PC-3 (cell line): ENCODE measurements around the gene STPG4.

Experiments used
- CTCF ChIP-seq: fragments of 300-600 bp; sonication (generic); conservative IDR thresholded peaks from 2 replicates; pipeline ENCODE4 v1.5.1; 2017; ENCODE audit warnings: antibody characterized with exemption, low read depth, mild to moderate bottlenecking, low read length
- EZH2 ChIP-seq: fragments of 300-600 bp; sonication (generic); IDR thresholded peaks from one replicate; pipeline ENCODE4 v1.6.1; 2017; ENCODE audit warnings: antibody characterized with exemption, mild to moderate bottlenecking, low read length; ENCODE audit not compliant: unreplicated experiment
- EZH2phosphoT487 ChIP-seq: fragments of 300-600 bp; sonication (generic); IDR thresholded peaks from 2 replicates; pipeline ENCODE4 v1.6.1; 2018; ENCODE audit warnings: mild to moderate bottlenecking, antibody characterized with exemption, low read length, borderline replicate concordance

- TF ChIP-seq CTCF (no peak), EZH2phosphoT487 (no peak), EZH2 (no peak)
Observed at GRCh38 chr2:47043891-47044239, 111.2 kb downstream of the STPG4 start.
